Neutrophil (primary cell): ENCODE measurements around the gene EHMT1.

ENCODE experiments used
- H3K27ac ChIP-seq: fragments of 200-600 bp; sonication (generic); 2 replicates; pipeline ENCODE4 v1.5.1; 2016; ENCODE audit warnings: mild to moderate bottlenecking, moderate library complexity
- H3K27me3 ChIP-seq: fragments of 200-600 bp; sonication (generic); 2 replicates; pipeline ENCODE4 v1.6.0; 2016; ENCODE audit warnings: mild to moderate bottlenecking
- H3K36me3 ChIP-seq: fragments of 200-600 bp; sonication (generic); 2 replicates; pipeline ENCODE4 v1.5.1; 2017
- H3K4me1 ChIP-seq, 2 experiments: fragments of 200-600 bp in 1 of 2; sonication (generic) in 1 of 2; 1 replicate in 1 of 2; 2 replicates in 1 of 2; pipeline versions ENCODE4 v1.5.1 to v1.6.1; 2013 to 2016; ENCODE audit warnings: low read depth in 1 of 2, low read length in 1 of 2, mild to moderate bottlenecking in 1 of 2, moderate library complexity in 1 of 2; ENCODE audit not compliant: control insufficient read depth in 1 of 2, insufficient read depth in 1 of 2
- H3K4me3 ChIP-seq, 2 experiments: fragments of 200-600 bp in 1 of 2; sonication (generic) in 1 of 2; 1 replicate in 1 of 2; 2 replicates in 1 of 2; pipeline ENCODE4 v1.5.1; 2013 to 2016; ENCODE audit warnings: low read depth in 1 of 2, low read length in 1 of 2, mild to moderate bottlenecking in 1 of 2, moderate library complexity in 1 of 2
- H3K9me3 ChIP-seq: fragments of 200-600 bp; sonication (generic); 2 replicates; pipeline ENCODE4 v1.5.1; 2016
- CTCF ChIP-seq: fragments of 200-600 bp; sonication (generic); IDR thresholded peaks from 2 replicates; pipeline ENCODE4 v1.5.1; 2016; ENCODE audit warnings: antibody characterized with exemption

Gene EHMT1

GRCh38 chr9:137683262-137683864 lies 64.6 kb downstream of the EHMT1 start:
- TF ChIP-seq CTCF: no peak
- Histone ChIP-seq H3K4me3 (no peak overlapping the region), H3K9me3 (no peaks in the 10 kb centered on the region), H3K36me3 (no peaks in the 10 kb centered on the region), H3K4me1 (peaks cover 18 to 29% of the 10 kb centered on the region in 2 experiments), H3K27ac (no peak overlapping the region), H3K27me3 (no peaks in the 10 kb centered on the region)

GRCh38 chr9:137685035-137685740 lies 66.4 kb downstream of the EHMT1 start:
- H3K4me1 ChIP-seq: peaks cover 32 to 37% of the 10 kb centered on the region in 2 experiments
- no peaks in the 10 kb centered on the region for H3K9me3 ChIP-seq
- no peaks in the 10 kb centered on the region for H3K27me3 ChIP-seq
- H3K36me3 ChIP-seq: no peaks in the 10 kb centered on the region
- H3K27ac ChIP-seq: peak overlapping the region; percentile 43
- TF ChIP-seq CTCF: no peak
- no peak overlapping the region for H3K4me3 ChIP-seq

GRCh38 chr9:137685741-137686420 lies 67.1 kb downstream of the EHMT1 start:
- Histone ChIP-seq H3K4me1 (peaks cover 38 to 44% of the 10 kb centered on the region in 2 experiments), H3K27ac (peak overlapping the region; percentile 43), H3K9me3 (no peaks in the 10 kb centered on the region), H3K4me3 (no peak overlapping the region), H3K27me3 (no peaks in the 10 kb centered on the region), H3K36me3 (no peaks in the 10 kb centered on the region)
- no peak for TF ChIP-seq CTCF

- no peaks in the 10 kb centered on the region for H3K9me3 ChIP-seq
- H3K4me3 ChIP-seq: no peak overlapping the region
- H3K4me1 ChIP-seq: peaks cover 58 to 64% of the 10 kb centered on the region in 2 experiments
- TF ChIP-seq CTCF: no peak
- H3K27me3 ChIP-seq: no peaks in the 10 kb centered on the region
- peak overlapping the region; percentile 62 for H3K27ac ChIP-seq
- H3K36me3 ChIP-seq: no peaks in the 10 kb centered on the region
Observed at GRCh38 chr9:137688261-137688660, 69.5 kb downstream of the EHMT1 start.

- no peaks in the 10 kb centered on the region for H3K9me3 ChIP-seq
- peaks cover 58 to 64% of the 10 kb centered on the region in 2 experiments for H3K4me1 ChIP-seq
- no peaks in the 10 kb centered on the region for H3K27me3 ChIP-seq
- peak overlapping the region; percentile 62 for H3K27ac ChIP-seq
- H3K36me3 ChIP-seq: no peaks in the 10 kb centered on the region
- H3K4me3 ChIP-seq: no peak overlapping the region
- TF ChIP-seq CTCF: no peak
Observed at GRCh38 chr9:137688725-137689124, 69.9 kb downstream of the EHMT1 start.
